D721Med (cell line): Measurements from ENCODE around the gene MAP3K15.

ENCODE experiments used
- DNase-seq: peaks from one replicate; pipeline ENCODE4 v3.0.0; 2011; ENCODE audit warnings: low spot score; ENCODE audit not compliant: insufficient read length
- FAIRE-seq: peaks from 2 replicates; lab custom pipeline; 2011; peaks lifted over from hg19 to GRCh38; lab: Jason Lieb, UNC
- CTCF ChIP-seq: IDR thresholded peaks from 2 replicates; pipeline ENCODE4 v1.5.1; 2012; ENCODE audit warnings: mild to moderate bottlenecking, control low read depth; ENCODE audit not compliant: insufficient read depth; ENCODE audit errors: missing control alignments

The MAP3K15 gene

GRCh38 chrX:19410259-19410658 lies 105.0 kb downstream of the MAP3K15 start:
- no peak for TF ChIP-seq CTCF
- no peak for DNase-seq
- no peak for FAIRE-seq

GRCh38 chrX:19403696-19404095 lies 111.6 kb downstream of the MAP3K15 start:
- FAIRE-seq (no peak), DNase-seq (no peak)
- TF ChIP-seq CTCF: no peak

GRCh38 chrX:19392703-19393102 lies 122.6 kb downstream of the MAP3K15 start:
- DNase-seq (no peak), FAIRE-seq (no peak)
- TF ChIP-seq CTCF: no peak

GRCh38 chrX:19392078-19392477 lies 123.2 kb downstream of the MAP3K15 start:
- no peak for TF ChIP-seq CTCF
- FAIRE-seq: no peak
- no peak for DNase-seq

- DNase-seq (no peak), FAIRE-seq (no peak)
- TF ChIP-seq CTCF: no peak
Measured at GRCh38 chrX:19389227-19389845, 126.0 kb downstream of the MAP3K15 start.

- no peak for DNase-seq
- no peak for TF ChIP-seq CTCF
- no peak for FAIRE-seq
Measured at GRCh38 chrX:19388741-19389140, 126.6 kb downstream of the MAP3K15 start.

GRCh38 chrX:19388064-19388679 lies 127.1 kb downstream of the MAP3K15 start:
- TF ChIP-seq CTCF: no peak
- FAIRE-seq: no peak
- DNase-seq: no peak
